A673 (cell line): ENCODE results near the gene SPATA46. TPM values are rescaled to one million over a fixed set of nuclear protein-coding genes. Genes with fewer than 3 reads are reported as not detected.

Experiments
- BruUV-seq: library from RNA; stranded (reverse); fragments of 400-500 nt; replicated peaks from 2 replicates; lab custom pipeline; 2021; lab: Mats Ljungman, UMichigan
- CTCF ChIA-PET: fragments of 300-600 bp; sonication (Branson Sonifier 250); formaldehyde crosslinking; loops from one replicate; lab custom pipeline; 2022; ENCODE audit warnings: antibody characterized with exemption; lab: Charles Lee
- POLR2A ChIA-PET: fragments of 300-600 bp; sonication (Branson Sonifier 250); formaldehyde crosslinking; loops from one replicate; lab custom pipeline; 2022; ENCODE audit warnings: antibody characterized with exemption; ENCODE audit not compliant: low non-redundant PET; lab: Charles Lee
- DNase-seq: peaks from one replicate; pipeline ENCODE4 v3.0.0-alpha.2; 2015; ENCODE audit warnings: low spot score
- H3K27ac ChIP-seq: fragments of 200-600 bp; sonication (generic); 2 replicates; pipeline ENCODE4 v1.5.1; 2016; ENCODE audit warnings: mixed run types, low read depth, mild to moderate bottlenecking, mixed read lengths, antibody characterized with exemption, low read length; ENCODE audit not compliant: poor library complexity, severe bottlenecking
- H3K27me3 ChIP-seq: fragments of 200-600 bp; sonication (generic); replicated peaks from 2 replicates; pipeline ENCODE4 v1.6.1; 2017; ENCODE audit warnings: mixed run types, low read depth, mild to moderate bottlenecking, mixed read lengths, antibody characterized with exemption, low read length; ENCODE audit not compliant: insufficient read depth, poor library complexity
- H3K36me3 ChIP-seq: fragments of 200-600 bp; sonication (generic); 2 replicates; pipeline ENCODE4 v1.6.1; 2016; ENCODE audit warnings: mixed run types, mild to moderate bottlenecking, mixed read lengths, antibody characterized with exemption, low read length; ENCODE audit not compliant: insufficient read depth, poor library complexity, severe bottlenecking
- H3K4me1 ChIP-seq: fragments of 200-600 bp; sonication (generic); 2 replicates; pipeline ENCODE4 v1.6.1; 2017; ENCODE audit warnings: mixed run types, mild to moderate bottlenecking, mixed read lengths, antibody characterized with exemption, low read length; ENCODE audit not compliant: insufficient read depth, poor library complexity, severe bottlenecking
- H3K4me3 ChIP-seq: fragments of 200-600 bp; sonication (generic); 2 replicates; pipeline ENCODE4 v1.5.1; 2016; ENCODE audit warnings: low read depth, mixed run types, mild to moderate bottlenecking, mixed read lengths, low read length; ENCODE audit not compliant: poor library complexity, severe bottlenecking
- H3K9me3 ChIP-seq: fragments of 200-600 bp; sonication (generic); 2 replicates; pipeline ENCODE4 v1.6.1; 2016; ENCODE audit warnings: mixed run types, low read depth, mild to moderate bottlenecking, mixed read lengths, antibody characterized with exemption, low read length; ENCODE audit not compliant: poor library complexity, severe bottlenecking
- CTCF ChIP-seq: fragments of 300-800, 200-600 bp; sonication (generic); conservative IDR thresholded peaks from 2 replicates; pipeline ENCODE4 v1.5.1; 2017; ENCODE audit warnings: low read depth, mild to moderate bottlenecking, antibody characterized with exemption, low read length, moderate library complexity, mixed read lengths
- EZH2 ChIP-seq: fragments of 200-600 bp; sonication (generic); IDR thresholded peaks from 2 replicates; pipeline ENCODE4 v1.6.1; 2017; ENCODE audit warnings: borderline replicate concordance, low read depth, mild to moderate bottlenecking, mixed read lengths, antibody characterized with exemption, low read length; ENCODE audit not compliant: poor library complexity, severe bottlenecking
- intact Hi-C: fragments of 100-400 bp; cut with micrococcal nuclease; formaldehyde crosslinking; loops from one replicate; pipeline ENCODE4 v1.10.0; 2022; ENCODE audit not compliant: unreplicated experiment
- total RNA-seq: library from RNA; stranded (reverse); gene quantifications from 2 replicates; pipeline ENCODE4 v1.2.3, GENCODE V29; 2021

SPATA46 gene
- total RNA-seq, 1 experiment from 2014 or later: not detected

DNA sequence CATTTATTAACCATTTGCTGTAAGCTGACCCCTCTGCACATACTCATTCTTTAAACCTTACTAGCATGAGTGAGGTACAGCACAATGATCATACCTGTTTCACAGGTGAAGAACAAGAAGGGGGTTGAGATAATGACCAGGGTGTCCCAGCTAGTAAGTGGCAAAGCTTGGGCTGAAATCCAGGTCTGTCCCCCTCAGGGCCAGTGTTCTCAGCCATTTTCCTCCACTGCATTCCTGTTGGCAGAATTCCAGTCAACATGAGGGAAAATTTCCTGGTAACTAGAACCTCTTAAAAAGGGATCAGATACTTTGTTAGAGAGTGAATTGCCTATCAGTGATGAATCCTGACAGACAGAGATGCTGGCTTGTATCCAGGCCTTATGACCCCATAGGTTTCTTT is 48.1 kb downstream of the SPATA46 start:
- ChIA-PET CTCF (interaction anchor here (1.5 kb wide), 1 partner anchor 98 kb away, joined by 3 read pairs; no protein-coding TSS in a partner anchor), POLR2A (no interaction called here)
- DNase-seq: peak; percentile 21
- no peak for TF ChIP-seq EZH2
- no peak for TF ChIP-seq CTCF
- no peak overlapping the region for H3K4me3 ChIP-seq
- no TSS peak for BruUV-seq
- no peak overlapping the region for H3K27ac ChIP-seq
- intact Hi-C loops: no loop called here
- no peaks in the 10 kb centered on the region for H3K36me3 ChIP-seq
- H3K4me1 ChIP-seq: peaks cover 31% of the 10 kb centered on the region
- H3K27me3 ChIP-seq: no peaks in the 10 kb centered on the region
- no peaks in the 10 kb centered on the region for H3K9me3 ChIP-seq

DNA sequence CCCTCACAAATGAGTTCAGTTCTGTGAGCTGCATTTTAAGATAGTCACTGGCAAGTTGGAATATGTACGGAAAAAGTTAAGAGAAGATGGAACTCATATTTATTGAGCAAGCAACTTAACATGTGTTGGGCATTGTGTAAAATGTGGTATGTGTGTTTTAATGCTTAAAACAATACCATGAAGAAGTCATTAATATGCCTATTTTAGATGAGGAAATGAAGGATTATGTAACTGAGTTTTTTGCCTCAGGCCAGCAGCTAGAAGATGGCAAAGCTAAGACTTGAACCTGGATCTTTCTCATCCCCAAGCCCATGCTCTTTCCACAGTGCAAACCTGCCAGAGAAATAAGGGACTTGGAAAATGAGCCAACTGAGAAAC is 48.9 kb downstream of the SPATA46 start:
- peaks cover 31% of the 10 kb centered on the region for H3K4me1 ChIP-seq
- TF ChIP-seq CTCF (no peak), EZH2 (no peak)
- no peak overlapping the region for H3K4me3 ChIP-seq
- no peaks in the 10 kb centered on the region for H3K9me3 ChIP-seq
- H3K27me3 ChIP-seq: no peaks in the 10 kb centered on the region
- ChIA-PET POLR2A (interaction anchor here (1.0 kb wide), 1 partner anchor 10 kb away, joined by 3 read pairs; no protein-coding TSS in a partner anchor), CTCF (interaction anchor here (1.5 kb wide), 1 partner anchor 98 kb away, joined by 3 read pairs; no protein-coding TSS in a partner anchor)
- BruUV-seq: no TSS peak
- H3K36me3 ChIP-seq: no peaks in the 10 kb centered on the region
- intact Hi-C loops: no loop called here
- H3K27ac ChIP-seq: peak overlapping the region; percentile 7
- no peak for DNase-seq

- H3K9me3 ChIP-seq: no peaks in the 10 kb centered on the region
- BruUV-seq: no TSS peak
- peaks cover 31% of the 10 kb centered on the region for H3K4me1 ChIP-seq
- ChIA-PET CTCF (interaction anchor here (1.5 kb wide), 1 partner anchor 97 kb away, joined by 3 read pairs; no protein-coding TSS in a partner anchor), POLR2A (interaction anchor here (1.0 kb wide), 1 partner anchor 9 kb away, joined by 3 read pairs; no protein-coding TSS in a partner anchor)
- H3K27ac ChIP-seq: peak overlapping the region; percentile 7
- intact Hi-C loops: no loop called here
- TF ChIP-seq EZH2 (no peak), CTCF (no peak)
- no peaks in the 10 kb centered on the region for H3K27me3 ChIP-seq
- DNase-seq: peak; percentile 32
- H3K4me3 ChIP-seq: no peak overlapping the region
- H3K36me3 ChIP-seq: no peaks in the 10 kb centered on the region
Observed at GRCh38 chr1:162327144-162327787, 49.4 kb downstream of the SPATA46 start.
